MCF 10A (cell line): ENCODE data around the gene LRP3. TPM values are rescaled to one million over a fixed set of nuclear protein-coding genes. Genes with fewer than 3 reads are reported as not detected.

Experiments
- BruUV-seq: library from RNA; stranded (reverse); fragments of 400-500 nt; replicated peaks from 2 replicates; lab custom pipeline; 2021; lab: Mats Ljungman, UMichigan
- CTCF ChIA-PET: fragments of 300-600 bp; sonication (Branson Sonifier 250); formaldehyde crosslinking; extraction: SDS; loops from one replicate; lab custom pipeline; 2021; ENCODE audit warnings: antibody characterized with exemption, inconsistent platforms; lab: Yijun Ruan, JAX
- POLR2A ChIA-PET: fragments of 300-600, 350-650 bp; sonication (Branson Sonifier 250); formaldehyde crosslinking; extraction: SDS; loops from one replicate; lab custom pipeline; 2020; ENCODE audit warnings: antibody characterized with exemption, inconsistent platforms; lab: Yijun Ruan, JAX
- DNase-seq: peaks from one replicate; pipeline ENCODE4 v3.0.0-alpha.2; 2018; ENCODE audit not compliant: unreplicated experiment
- H3K27ac Mint-ChIP-seq: one replicate; pipeline ENCODE4 v1.8.0; 2022; ENCODE audit warnings: mild to moderate bottlenecking, low read depth, mixed read lengths; ENCODE audit not compliant: unreplicated experiment
- H3K27me3 Mint-ChIP-seq: one replicate; pipeline ENCODE4 v1.8.0; 2022; ENCODE audit warnings: mixed read lengths; ENCODE audit not compliant: insufficient read depth, unreplicated experiment
- H3K36me3 Mint-ChIP-seq: one replicate; pipeline ENCODE4 v1.8.0; 2022; ENCODE audit warnings: mild to moderate bottlenecking, moderate library complexity, mixed read lengths; ENCODE audit not compliant: insufficient read depth, unreplicated experiment
- H3K4me1 Mint-ChIP-seq: one replicate; pipeline ENCODE4 v1.8.0; 2022; ENCODE audit warnings: mixed read lengths; ENCODE audit not compliant: insufficient read depth, unreplicated experiment
- H3K4me3 Mint-ChIP-seq: one replicate; pipeline ENCODE4 v1.8.0; 2022; ENCODE audit warnings: mild to moderate bottlenecking, moderate library complexity, mixed read lengths; ENCODE audit not compliant: unreplicated experiment
- H3K9me3 Mint-ChIP-seq: one replicate; pipeline ENCODE4 v1.8.0; 2022; ENCODE audit warnings: mixed read lengths; ENCODE audit not compliant: unreplicated experiment
- intact Hi-C: fragments of 100-400 bp; cut with micrococcal nuclease; formaldehyde crosslinking; loops from 2 replicates; pipeline ENCODE4 v1.14.1; 2022
- total RNA-seq: library from RNA; stranded (reverse); gene quantifications from 2 replicates; pipeline ENCODE4 v1.2.3, GENCODE V29; 2022
- TF ChIP-seq, protein P1 (sequence below): fragments of 200-600 bp; IDR thresholded peaks from one replicate; pipeline ENCODE4 v1.8.0; 2022; ENCODE audit warnings: antibody characterized with exemption, mild to moderate bottlenecking; ENCODE audit not compliant: unreplicated experiment

The LRP3 gene
- total RNA-seq, 1 experiment from 2014 or later, result 7.7 TPM

DNA sequence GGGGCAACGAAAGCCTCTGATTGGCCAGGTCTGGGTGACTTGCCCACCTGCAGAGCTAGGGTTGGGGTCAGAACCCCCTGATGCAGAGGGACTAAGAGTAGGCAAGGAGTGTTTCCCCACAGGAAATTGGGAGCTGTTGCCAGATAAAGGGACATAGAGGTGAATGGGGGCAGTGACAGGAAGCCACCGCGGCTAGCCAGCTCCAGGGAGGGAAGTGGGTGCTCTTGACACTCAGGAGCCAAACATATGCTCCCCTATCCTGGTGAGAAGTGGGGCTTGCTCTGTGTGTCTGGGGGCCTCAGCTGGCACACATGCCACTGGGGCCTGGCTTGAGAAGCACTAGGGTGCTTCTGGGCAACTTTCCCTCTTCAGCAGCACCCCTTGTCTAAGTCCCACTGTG is 36.2 kb upstream of the LRP3 start:
- intact Hi-C loops, result no loop called here
- Mint-ChIP-seq H3K36me3 (no peaks in the 10 kb centered on the region), H3K9me3 (no peaks in the 10 kb centered on the region), H3K27ac (no peak overlapping the region), H3K27me3 (no peaks in the 10 kb centered on the region), H3K4me1 (no peaks in the 10 kb centered on the region), H3K4me3 (no peak overlapping the region)
- no TSS peak for BruUV-seq
- DNase-seq, result no peak
- TF ChIP-seq, protein P1, sequence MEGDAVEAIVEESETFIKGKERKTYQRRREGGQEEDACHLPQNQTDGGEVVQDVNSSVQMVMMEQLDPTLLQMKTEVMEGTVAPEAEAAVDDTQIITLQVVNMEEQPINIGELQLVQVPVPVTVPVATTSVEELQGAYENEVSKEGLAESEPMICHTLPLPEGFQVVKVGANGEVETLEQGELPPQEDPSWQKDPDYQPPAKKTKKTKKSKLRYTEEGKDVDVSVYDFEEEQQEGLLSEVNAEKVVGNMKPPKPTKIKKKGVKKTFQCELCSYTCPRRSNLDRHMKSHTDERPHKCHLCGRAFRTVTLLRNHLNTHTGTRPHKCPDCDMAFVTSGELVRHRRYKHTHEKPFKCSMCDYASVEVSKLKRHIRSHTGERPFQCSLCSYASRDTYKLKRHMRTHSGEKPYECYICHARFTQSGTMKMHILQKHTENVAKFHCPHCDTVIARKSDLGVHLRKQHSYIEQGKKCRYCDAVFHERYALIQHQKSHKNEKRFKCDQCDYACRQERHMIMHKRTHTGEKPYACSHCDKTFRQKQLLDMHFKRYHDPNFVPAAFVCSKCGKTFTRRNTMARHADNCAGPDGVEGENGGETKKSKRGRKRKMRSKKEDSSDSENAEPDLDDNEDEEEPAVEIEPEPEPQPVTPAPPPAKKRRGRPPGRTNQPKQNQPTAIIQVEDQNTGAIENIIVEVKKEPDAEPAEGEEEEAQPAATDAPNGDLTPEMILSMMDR, result no peak
- ChIA-PET CTCF (interaction anchor here (0.5 to 4.4 kb wide), 4 partner anchors 13 to 28 kb away, joined by 4 to 19 read pairs (median 8); no protein-coding TSS in a partner anchor), POLR2A (no interaction called here)

DNA sequence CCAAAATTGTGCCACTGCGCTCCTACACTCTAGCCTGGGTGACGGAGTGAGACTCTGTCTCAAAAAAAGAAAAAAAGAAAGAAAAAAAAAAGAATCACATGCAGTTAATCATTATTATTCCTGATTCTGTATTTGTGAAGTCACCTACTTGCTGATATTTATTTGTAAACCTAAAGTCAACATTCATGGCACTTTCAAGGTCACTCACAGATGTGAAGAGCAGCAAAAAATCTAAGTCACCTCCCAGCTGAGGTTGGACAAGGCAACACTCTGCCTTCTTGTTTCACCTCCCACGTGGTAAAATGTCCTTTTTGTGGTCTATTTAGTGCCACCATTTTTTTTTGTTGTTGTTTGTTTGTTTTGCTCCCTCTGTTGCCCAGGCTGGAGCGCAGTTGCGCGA is 35.8 kb upstream of the LRP3 start:
- no peaks in the 10 kb centered on the region for H3K36me3 Mint-ChIP-seq
- H3K4me3 Mint-ChIP-seq, result no peak overlapping the region
- H3K27ac Mint-ChIP-seq, result no peak overlapping the region
- BruUV-seq, result no TSS peak
- ChIA-PET POLR2A (interaction anchor here (0.7 to 2.5 kb wide), 3 partner anchors 18 to 639 kb away, joined by 5 to 13 read pairs (median 5); no protein-coding TSS in a partner anchor), CTCF (interaction anchor here (0.5 to 4.4 kb wide), 4 partner anchors 14 to 1063 kb away, joined by 3 to 19 read pairs (median 5); no protein-coding TSS in a partner anchor)
- no peaks in the 10 kb centered on the region for H3K9me3 Mint-ChIP-seq
- no peaks in the 10 kb centered on the region for H3K27me3 Mint-ChIP-seq
- intact Hi-C loops, result no loop called here
- no peaks in the 10 kb centered on the region for H3K4me1 Mint-ChIP-seq
- DNase-seq, result no peak
- TF ChIP-seq, protein P1, result no peak

GRCh38 chr19:33159149-33159548 is 35.0 kb upstream of the LRP3 start:
- ChIA-PET POLR2A (interaction anchor here (0.7 to 2.5 kb wide), 2 partner anchors 17 to 638 kb away, joined by 5 to 13 read pairs; no protein-coding TSS in a partner anchor), CTCF (interaction anchor here (4.4 kb wide), 1 partner anchor 15 kb away, joined by 19 read pairs; no protein-coding TSS in a partner anchor)
- intact Hi-C loops, result no loop called here
- BruUV-seq, result no TSS peak
- no peaks in the 10 kb centered on the region for H3K9me3 Mint-ChIP-seq
- TF ChIP-seq, protein P1, result no peak
- no peak overlapping the region for H3K4me3 Mint-ChIP-seq
- H3K4me1 Mint-ChIP-seq, result no peaks in the 10 kb centered on the region
- DNase-seq, result no peak
- H3K27me3 Mint-ChIP-seq, result no peaks in the 10 kb centered on the region
- H3K27ac Mint-ChIP-seq, result no peak overlapping the region
- no peaks in the 10 kb centered on the region for H3K36me3 Mint-ChIP-seq

DNA sequence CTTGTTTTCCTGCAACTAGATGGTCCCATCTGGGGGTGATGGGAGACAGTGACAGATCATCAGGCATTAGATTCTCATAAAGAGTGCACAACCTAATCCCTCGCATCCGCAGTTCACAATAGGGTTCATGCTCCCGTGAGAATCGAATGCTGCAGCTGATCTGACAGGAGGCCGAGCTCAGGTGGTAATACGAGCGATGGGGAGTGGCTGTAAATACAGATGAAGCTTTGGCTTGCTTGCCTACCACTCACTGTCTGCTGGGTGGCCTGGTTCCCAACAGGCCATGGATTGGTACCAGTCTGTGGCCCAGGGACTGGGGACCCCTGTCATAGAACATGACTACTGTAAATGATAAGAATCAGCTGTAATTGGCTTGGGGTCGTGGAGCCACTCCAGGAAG is 34.2 kb upstream of the LRP3 start:
- no TSS peak for BruUV-seq
- no peaks in the 10 kb centered on the region for H3K9me3 Mint-ChIP-seq
- no peaks in the 10 kb centered on the region for H3K36me3 Mint-ChIP-seq
- DNase-seq, result no peak
- POLR2A ChIA-PET, result interaction anchor here (2.5 kb wide), 1 partner anchor 17 kb away, joined by 13 read pairs; no protein-coding TSS in a partner anchor
- TF ChIP-seq, protein P1, result no peak
- H3K4me1 Mint-ChIP-seq, result no peaks in the 10 kb centered on the region
- no peak overlapping the region for H3K4me3 Mint-ChIP-seq
- intact Hi-C loops, result no loop called here
- H3K27me3 Mint-ChIP-seq, result no peaks in the 10 kb centered on the region
- H3K27ac Mint-ChIP-seq, result no peak overlapping the region
- CTCF ChIA-PET, result interaction anchor here (0.6 to 4.4 kb wide), 7 partner anchors 12 to 1098 kb away, joined by 3 to 19 read pairs (median 3); no protein-coding TSS in a partner anchor
